Lower leg skin (tissue), 4 donors: ENCODE measurements around the gene SNRPD3. TPM values are rescaled to one million over a fixed set of nuclear protein-coding genes. Genes with fewer than 3 reads are reported as not detected.
"Not testable (repeated sequence)": the region's sequence is repeated elsewhere in the genome, so short reads cannot be mapped to it uniquely, and the experiment has no call there.

Source experiments
- DNase-seq, 2 donors: peaks; one replicate each; pipeline ENCODE4 v3.0.0-alpha.2; 2019; ENCODE audit warnings: low spot score in 2 of 2
- H3K4me3 ChIP-seq: fragments of 200-600 bp; sonication (generic); 2 replicates; pipeline ENCODE4 v1.5.1; 2017; ENCODE audit warnings: mild to moderate bottlenecking, low read depth; ENCODE audit not compliant: poor library complexity, severe bottlenecking
- CTCF ChIP-seq, 3 donors: fragments of 450-650 bp; IDR thresholded peaks; one replicate each; pipeline ENCODE4 v1.5.1; 2016; ENCODE audit warnings: antibody characterized with exemption in 3 of 3, mild to moderate bottlenecking in 3 of 3, moderate library complexity in 2 of 3
- POLR2A ChIP-seq, 2 donors: fragments of 450-650 bp; IDR thresholded peaks; one replicate each; pipeline ENCODE4 v1.6.1; 2016 to 2017; ENCODE audit warnings: antibody characterized with exemption in 2 of 2, mild to moderate bottlenecking in 1 of 2, moderate library complexity in 1 of 2
- WGBS, 2 donors: methylation state at CpG; one replicate each; pipeline ENCODE4 v1.1.5; 2018; 5-methylcytosine and 5-hydroxymethylcytosine counted together
- intact Hi-C: fragments of 100-400 bp; cut with DNase I; formaldehyde crosslinking; loops from one replicate; pipeline ENCODE4 v1.15.0; 2023; ENCODE audit warnings: low total_unique reads
- total RNA-seq, 4 donors: library from RNA; depleted of rRNA; stranded (reverse); fragments of >200 nt; gene quantifications; one replicate each; pipeline ENCODE4 v1.1.0, GENCODE V29; 2016

SNRPD3 gene
- total RNA-seq, 4 donors from 2014 or later, result 108 to 134 (median 116) TPM

DNA sequence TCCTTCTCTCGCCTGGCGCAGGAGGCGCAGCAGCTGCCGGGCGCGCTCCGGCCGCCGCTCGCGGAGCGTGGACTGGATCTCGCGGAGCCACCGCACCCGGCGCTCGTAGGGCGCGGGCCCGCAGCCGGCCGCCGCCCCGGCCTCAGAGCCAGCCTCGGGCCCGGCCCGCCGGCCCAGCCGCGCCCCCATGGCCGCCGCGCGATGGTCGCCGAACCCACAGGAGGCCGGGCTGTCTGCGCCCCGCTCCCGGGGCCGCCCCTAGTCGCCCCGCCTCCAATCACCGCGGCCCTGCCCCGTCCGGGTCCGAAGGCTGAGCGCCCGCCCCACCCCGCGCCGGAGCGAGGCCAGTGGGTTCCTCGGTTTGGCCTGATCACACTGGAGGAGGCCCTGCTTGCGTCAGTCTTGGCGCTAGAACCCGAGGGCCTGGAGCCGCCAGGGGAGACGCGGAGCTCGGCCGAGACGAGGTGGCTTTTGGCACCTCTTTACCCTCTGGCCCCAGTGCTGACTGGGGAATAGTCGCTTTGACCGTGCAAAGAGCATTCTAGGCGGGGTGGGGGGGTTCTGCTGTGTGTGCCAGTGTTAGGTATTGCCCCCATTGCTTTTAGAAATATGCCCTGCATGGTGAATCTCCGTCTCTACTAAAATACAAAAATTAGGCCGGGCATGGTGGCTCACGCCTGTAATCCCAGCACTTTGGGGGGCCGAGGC lies 37.2 kb downstream of the SNRPD3 start, which contains the start of gene LRRC75B:
Gene LRRC75B, minus strand, starts transcription at position 223 of the 708 bp plus-strand sequence. Its CDS starts 34 bp downstream, at position 189.
- no peak for TF ChIP-seq POLR2A (IDR thresholded peaks at IDR 0.05)
- no peak for TF ChIP-seq CTCF (IDR thresholded peaks at IDR 0.05)
- intact Hi-C loops, result no loop called here
- WGBS, 2 donors, result 5 to 13% methylated on average over 28 to 36 of the region's 72 CpGs
- peak within 1 kb of the TSS; percentile 53 for H3K4me3 ChIP-seq
- DNase-seq, result peak; percentile 81 to 97

DNA sequence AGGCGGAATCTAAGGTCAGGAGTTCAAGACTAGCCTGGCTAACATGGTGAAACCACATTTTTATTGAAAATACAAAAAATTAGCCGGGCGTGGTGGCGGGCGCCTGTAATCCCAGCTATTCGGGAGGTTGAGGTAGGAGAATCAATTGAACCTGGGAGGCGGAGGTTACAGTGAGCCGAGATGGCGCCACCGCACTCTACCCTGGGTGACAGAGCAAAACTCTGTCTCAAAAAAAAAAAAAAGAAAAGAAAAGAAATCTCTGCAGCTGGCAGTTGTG lies 37.7 kb downstream of the SNRPD3 start:
- DNase-seq, intact Hi-C loops, H3K4me3 ChIP-seq: not testable (repeated sequence)
- WGBS, 2 donors, result 83 to 90% methylated on average over 10 of the region's 10 CpGs

GRCh38 chr22:24593836-24594568 lies 38.2 kb downstream of the SNRPD3 start:
- intact Hi-C loops, result no loop called here
- no peak for TF ChIP-seq CTCF (IDR thresholded peaks at IDR 0.05)
- no peak for TF ChIP-seq POLR2A (IDR thresholded peaks at IDR 0.05)
- WGBS, 2 donors, result 61 to 76% methylated on average over 12 to 16 of the region's 16 CpGs
- DNase-seq, result no peak
- H3K4me3 ChIP-seq, result no peak overlapping the region

DNA sequence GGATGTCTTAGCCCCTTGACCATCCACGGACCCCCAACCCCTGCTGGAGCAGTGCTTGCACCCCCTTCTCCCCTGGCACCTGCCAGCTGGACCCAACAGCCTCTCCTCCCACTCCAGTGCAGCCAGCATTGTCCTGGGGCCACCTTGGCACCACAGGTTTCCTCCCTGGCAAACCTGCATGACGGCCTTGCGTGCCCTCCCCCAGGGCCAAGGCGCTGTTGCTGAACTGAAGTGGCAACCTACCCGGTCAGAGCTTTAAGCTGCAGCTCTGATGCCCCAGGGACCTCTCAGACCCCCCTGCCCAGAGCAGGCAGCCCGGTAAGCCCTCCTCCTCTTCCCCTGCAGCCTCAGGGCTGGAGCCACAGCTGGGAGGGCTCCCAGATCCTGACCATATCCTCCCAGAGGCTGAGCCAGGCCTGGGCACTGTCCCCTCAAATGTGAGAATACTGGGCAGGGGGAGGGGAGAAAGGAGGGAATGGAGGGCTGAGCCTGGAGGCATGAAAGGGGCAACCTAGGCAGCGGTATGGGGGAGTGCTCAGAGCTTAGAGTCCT lies 38.8 kb downstream of the SNRPD3 start:
- WGBS, 2 donors, result 45 to 62% methylated on average over 3 to 7 of the region's 7 CpGs
- no peak for TF ChIP-seq CTCF (IDR thresholded peaks at IDR 0.05)
- no peak for TF ChIP-seq POLR2A (IDR thresholded peaks at IDR 0.05)
- no peak for DNase-seq
- H3K4me3 ChIP-seq, result no peak overlapping the region
- intact Hi-C loops, result no loop called here

DNA sequence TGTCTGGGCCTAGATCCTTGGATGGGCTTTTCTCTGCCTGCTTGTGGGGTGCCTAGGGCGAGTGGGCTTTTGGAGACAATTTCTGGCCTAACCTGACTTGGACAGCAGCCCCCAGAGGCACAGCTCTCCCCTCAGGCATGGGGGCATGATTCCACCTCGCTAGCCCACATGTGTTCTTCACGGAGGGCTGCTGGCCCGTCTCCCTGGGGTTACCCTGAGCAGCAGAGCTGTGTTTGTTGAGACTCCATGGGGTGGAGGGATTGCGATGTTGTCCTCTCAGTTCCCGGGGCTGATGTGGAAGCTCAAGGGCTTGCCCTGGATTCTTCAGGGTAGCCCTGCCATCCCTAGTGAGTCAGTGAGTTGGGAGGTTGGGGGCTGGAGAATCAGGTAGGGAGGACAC lies 39.4 kb downstream of the SNRPD3 start:
- TF ChIP-seq POLR2A (IDR thresholded peaks at IDR 0.05) (no peak), CTCF (IDR thresholded peaks at IDR 0.05) (no peak)
- intact Hi-C loops, result no loop called here
- H3K4me3 ChIP-seq, result no peak overlapping the region
- no peak for DNase-seq
- WGBS, 2 donors, result 91 to 98% methylated on average over 6 of the region's 6 CpGs

- no peak overlapping the region for H3K4me3 ChIP-seq
- no peak for DNase-seq
- intact Hi-C loops, result no loop called here
These were observed 40.1 kb downstream of the SNRPD3 start for GRCh38 chr22:24595863-24596262.

DNA sequence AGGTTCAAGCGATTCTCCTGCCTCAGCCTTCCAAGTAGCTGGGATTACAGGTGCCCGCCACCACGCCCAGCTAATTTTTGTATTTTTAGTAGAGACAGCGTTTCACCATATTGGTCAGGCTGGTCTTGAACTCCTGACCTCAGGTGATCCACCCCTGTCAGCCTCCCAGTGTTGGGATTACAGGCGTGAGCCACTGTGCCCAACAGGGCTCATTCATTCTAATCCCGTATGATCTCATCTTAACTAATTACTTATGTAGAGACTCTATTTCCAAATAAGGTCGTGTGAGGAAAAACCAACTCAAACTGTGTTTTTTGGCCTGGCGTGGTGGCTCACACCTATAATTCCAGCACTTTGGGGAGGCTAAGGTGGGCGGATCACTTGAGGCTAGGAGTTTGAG lies 41.3 kb downstream of the SNRPD3 start:
- intact Hi-C loops, H3K4me3 ChIP-seq, DNase-seq: not testable (repeated sequence)
- 86 to 88% methylated on average over 9 of the region's 9 CpGs for WGBS, 2 donors

More at GRCh38 chr22:24595863-24596262, 40.1 kb downstream of the SNRPD3 start:
- no peak for TF ChIP-seq POLR2A (IDR thresholded peaks at IDR 0.05)
- TF ChIP-seq CTCF (IDR thresholded peaks at IDR 0.05), result no peak
- 93 to 95% methylated on average over 4 of the region's 4 CpGs for WGBS, 2 donors
